Mesenchymal stem cell (in vitro differentiated cells and primary cell): ENCODE data around the gene PCSK9.

Experiments used
- DNase-seq: peaks from one replicate; pipeline ENCODE4 v3.0.0-alpha.2; 2013
- H2AFZ ChIP-seq: one replicate; pipeline ENCODE4 v1.6.1; 2013; ENCODE audit warnings: low read depth, mild to moderate bottlenecking, control low read depth, inconsistent platforms, low read length, moderate library complexity
- H2AK5ac ChIP-seq: 2 replicates; pipeline ENCODE4 v1.6.1; 2013; ENCODE audit warnings: low read length, moderate library complexity, mild to moderate bottlenecking, inconsistent platforms; ENCODE audit not compliant: severe bottlenecking
- H2BK120ac ChIP-seq: one replicate; pipeline ENCODE4 v1.6.1; 2013; ENCODE audit warnings: low read depth, mild to moderate bottlenecking, inconsistent platforms, low read length, moderate library complexity
- H2BK12ac ChIP-seq, 2 experiments: one replicate each; pipeline ENCODE4 v1.6.1; 2013; ENCODE audit warnings: inconsistent platforms in 2 of 2, low read length in 2 of 2, mild to moderate bottlenecking in 2 of 2, moderate library complexity in 2 of 2, control low read depth in 1 of 2
- H2BK15ac ChIP-seq: one replicate; pipeline ENCODE4 v1.6.1; 2013; ENCODE audit warnings: mild to moderate bottlenecking, low read depth, inconsistent platforms; ENCODE audit not compliant: poor library complexity, severe bottlenecking
- H2BK5ac ChIP-seq: 2 replicates; pipeline ENCODE4 v1.6.1; 2013; ENCODE audit warnings: low read depth, mild to moderate bottlenecking, low read length, control low read depth, inconsistent platforms; ENCODE audit not compliant: poor library complexity, severe bottlenecking
- H3K14ac ChIP-seq, 2 experiments: one replicate each; pipeline ENCODE4 v1.6.1; 2013; ENCODE audit warnings: inconsistent platforms in 2 of 2, low read length in 2 of 2, control low read depth in 1 of 2, mild to moderate bottlenecking in 1 of 2, moderate library complexity in 1 of 2
- H3K18ac ChIP-seq, 2 experiments: one replicate each; pipeline ENCODE4 v1.6.1; 2013; ENCODE audit warnings: inconsistent platforms in 2 of 2, low read length in 2 of 2, control low read depth in 1 of 2, low read depth in 1 of 2, mild to moderate bottlenecking in 1 of 2
- H3K23ac ChIP-seq, 2 experiments: one replicate each; pipeline ENCODE4 v1.6.1; 2013; ENCODE audit warnings: inconsistent platforms in 2 of 2, low read length in 2 of 2, mild to moderate bottlenecking in 2 of 2, moderate library complexity in 2 of 2, control low read depth in 1 of 2
- H3K27ac ChIP-seq: 2 replicates; pipeline ENCODE4 v1.5.1; 2013; ENCODE audit warnings: mild to moderate bottlenecking, moderate library complexity, low read length, control low read depth, inconsistent platforms; ENCODE audit not compliant: poor library complexity, severe bottlenecking
- H3K27me3 ChIP-seq, 2 experiments: 2 replicates each; pipeline versions ENCODE4 v1.6.1 to v1.7.0; 2013; ENCODE audit warnings: low read length in 2 of 2, mild to moderate bottlenecking in 2 of 2, moderate library complexity in 2 of 2, control low read depth in 1 of 2, inconsistent platforms in 1 of 2; ENCODE audit not compliant: control insufficient read depth in 1 of 2, insufficient read depth in 1 of 2
- H3K36me3 ChIP-seq, 2 experiments: 2 replicates each; pipeline versions ENCODE4 v1.6.1 to v1.7.0; 2013; ENCODE audit warnings: low read length in 2 of 2, control low read depth in 1 of 2, inconsistent platforms in 1 of 2, low read depth in 1 of 2, mild to moderate bottlenecking in 1 of 2; ENCODE audit not compliant: insufficient read depth in 2 of 2, control insufficient read depth in 1 of 2
- H3K4ac ChIP-seq, 2 experiments: one replicate each; pipeline ENCODE4 v1.6.1; 2013; ENCODE audit warnings: inconsistent platforms in 2 of 2, low read length in 2 of 2, mild to moderate bottlenecking in 2 of 2, moderate library complexity in 2 of 2, control low read depth in 1 of 2, low read depth in 1 of 2
- H3K4me1 ChIP-seq: 2 replicates; pipeline ENCODE4 v1.6.1; 2013; ENCODE audit warnings: low read depth, low read length, control low read depth; ENCODE audit not compliant: control insufficient read depth, insufficient read depth
- H3K4me2 ChIP-seq: 2 replicates; pipeline ENCODE4 v1.6.1; 2013; ENCODE audit warnings: low read length, mild to moderate bottlenecking, inconsistent platforms; ENCODE audit not compliant: poor library complexity, severe bottlenecking
- H3K4me3 ChIP-seq, 2 experiments: 2 replicates each; pipeline versions ENCODE4 v1.5.1 to v1.7.0; 2013; ENCODE audit warnings: low read length in 2 of 2, mild to moderate bottlenecking in 2 of 2, control low read depth in 1 of 2, low read depth in 1 of 2; ENCODE audit not compliant: insufficient read depth in 1 of 2
- H3K79me1 ChIP-seq: replicated peaks from 2 replicates; pipeline ENCODE4 v1.6.1; 2013; ENCODE audit warnings: mild to moderate bottlenecking, control low read depth, low read length, inconsistent platforms; ENCODE audit not compliant: poor library complexity, severe bottlenecking
- H3K9ac ChIP-seq: 2 replicates; pipeline ENCODE4 v1.7.0; 2013; ENCODE audit warnings: mild to moderate bottlenecking, low read length, moderate library complexity
- H3K9me3 ChIP-seq: 2 replicates; pipeline ENCODE4 v1.7.0; 2013; ENCODE audit warnings: mild to moderate bottlenecking, low read length; ENCODE audit not compliant: control insufficient read depth
- H4K8ac ChIP-seq: one replicate; pipeline ENCODE4 v1.6.1; 2013; ENCODE audit warnings: inconsistent platforms, mild to moderate bottlenecking, low read length, moderate library complexity
- H4K91ac ChIP-seq: one replicate; pipeline ENCODE4 v1.6.1; 2013; ENCODE audit warnings: mild to moderate bottlenecking, low read length, inconsistent platforms
- WGBS: methylation state at CpG from one replicate; pipeline ENCODE4 v1.1.7; 2013; ENCODE audit warnings: mixed read lengths; 5-methylcytosine and 5-hydroxymethylcytosine counted together

Gene PCSK9

DNA sequence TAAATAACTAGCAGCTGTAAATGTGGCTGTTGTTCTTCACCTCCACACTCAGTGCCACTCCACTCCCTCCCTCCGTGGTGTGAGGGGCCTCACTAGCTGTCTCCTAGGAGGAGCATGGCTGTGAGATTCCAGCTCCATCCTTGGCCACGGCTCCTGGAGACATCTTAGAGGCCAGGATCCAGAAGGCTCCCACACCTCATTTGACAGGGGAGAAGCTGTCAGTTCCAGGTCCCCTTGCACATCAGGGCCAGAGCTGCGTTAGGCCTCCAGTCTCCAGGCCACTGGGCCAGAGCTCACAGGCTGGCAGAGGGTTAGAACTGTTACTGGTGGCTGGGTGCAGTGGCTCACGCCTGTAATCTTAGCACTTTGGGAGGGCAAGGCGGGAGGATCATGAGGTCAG is 15.0 kb downstream of the PCSK9 start:
- Histone ChIP-seq H3K36me3 (no peaks in the 10 kb centered on the region), H2BK5ac (no peak overlapping the region), H3K4me1 (peaks cover 5% of the 10 kb centered on the region), H3K9me3 (no peaks in the 10 kb centered on the region), H3K9ac (no peak overlapping the region), H2AK5ac (no peak overlapping the region), H4K8ac (no peak overlapping the region), H2BK120ac (no peak overlapping the region), H3K23ac (no peak overlapping the region), H3K14ac (peak overlapping the region in 1 of 2 experiments; percentile 42), H3K27me3 (peaks cover 0 to 20% of the 10 kb centered on the region in 2 experiments), H3K27ac (no peak overlapping the region), H4K91ac (no peak overlapping the region), H2BK15ac (no peak overlapping the region), H3K4me2 (no peak overlapping the region), H2AFZ (no peak overlapping the region), H3K4me3 (no peak overlapping the region), H3K4ac (no peak overlapping the region), H3K79me1 (no peaks in the 10 kb centered on the region), H3K18ac (no peak overlapping the region), H2BK12ac (no peak overlapping the region)
- WGBS, result 95% methylated on average over 5 of the region's 5 CpGs
- no peak for DNase-seq

DNA sequence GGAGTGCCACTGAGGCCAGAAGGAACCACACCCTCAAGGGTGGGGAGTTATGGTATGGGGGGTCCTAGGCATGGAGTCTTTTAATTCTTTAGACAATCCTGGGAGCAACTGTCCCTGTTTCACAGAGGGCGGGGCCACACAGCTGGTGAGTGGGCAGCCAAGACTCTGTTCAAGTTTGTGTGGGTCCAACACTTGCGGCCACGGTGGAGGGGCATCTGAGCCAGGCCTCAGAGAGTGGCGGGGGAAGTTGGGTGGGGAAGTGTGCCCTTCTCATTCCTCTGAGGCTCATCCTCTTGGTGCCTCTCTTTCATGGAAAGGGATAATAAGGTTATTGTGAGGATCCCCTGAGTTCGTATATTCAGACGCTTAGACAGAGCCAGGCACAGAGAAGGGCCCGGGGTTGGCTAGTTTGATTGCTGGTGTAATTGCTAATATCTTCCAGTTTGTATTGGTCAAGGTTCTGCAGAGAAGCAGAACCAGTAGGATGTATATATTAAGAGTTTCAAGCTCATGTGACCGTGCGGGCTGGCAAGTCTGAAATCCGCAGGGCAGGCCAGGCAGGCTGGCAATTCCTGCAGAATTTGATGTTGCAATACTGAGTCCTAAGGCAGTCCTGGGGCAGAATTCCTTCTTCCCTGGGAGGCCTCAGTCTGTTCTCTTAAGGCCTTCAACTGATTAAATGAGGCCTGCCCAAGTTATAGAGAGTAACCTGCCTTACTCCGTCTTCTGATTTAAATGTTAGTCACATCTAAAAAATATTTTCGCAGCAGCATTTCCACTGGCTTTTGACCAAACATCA is 15.9 kb downstream of the PCSK9 start:
- Histone ChIP-seq H3K9ac (no peak overlapping the region), H4K8ac (no peak overlapping the region), H3K4me2 (no peak overlapping the region), H3K27ac (no peak overlapping the region), H4K91ac (no peak overlapping the region), H3K4me1 (peaks cover 2% of the 10 kb centered on the region), H3K23ac (no peak overlapping the region), H3K14ac (no peak overlapping the region), H2BK120ac (no peak overlapping the region), H3K36me3 (no peaks in the 10 kb centered on the region), H2BK5ac (no peak overlapping the region), H3K18ac (no peak overlapping the region), H3K79me1 (no peaks in the 10 kb centered on the region), H2BK15ac (no peak overlapping the region), H2AK5ac (no peak overlapping the region), H3K4ac (no peak overlapping the region), H2BK12ac (no peak overlapping the region), H3K4me3 (no peak overlapping the region), H3K9me3 (no peaks in the 10 kb centered on the region), H3K27me3 (peaks cover 0 to 18% of the 10 kb centered on the region in 2 experiments), H2AFZ (no peak overlapping the region)
- WGBS, result 90% methylated on average over 10 of the region's 12 CpGs
- no peak for DNase-seq

- 92% methylated on average over 42 of the region's 42 CpGs for WGBS
These were observed 16.7 kb downstream of the PCSK9 start for GRCh38 chr1:55055951-55056631.

GRCh38 chr1:55056632-55056992 is 17.3 kb downstream of the PCSK9 start:
- Histone ChIP-seq H4K8ac (no peak overlapping the region), H2BK15ac (no peak overlapping the region), H3K36me3 (no peaks in the 10 kb centered on the region), H3K79me1 (no peaks in the 10 kb centered on the region), H3K27me3 (peaks cover 0 to 9% of the 10 kb centered on the region in 2 experiments), H3K4ac (no peak overlapping the region), H3K23ac (no peak overlapping the region), H3K27ac (no peak overlapping the region), H2BK5ac (no peak overlapping the region), H2BK12ac (no peak overlapping the region), H2AFZ (no peak overlapping the region), H3K4me3 (no peak overlapping the region), H3K9ac (no peak overlapping the region), H3K18ac (no peak overlapping the region), H2BK120ac (no peak overlapping the region), H3K9me3 (no peaks in the 10 kb centered on the region), H2AK5ac (no peak overlapping the region), H3K4me2 (no peak overlapping the region), H4K91ac (no peak overlapping the region), H3K14ac (no peak overlapping the region), H3K4me1 (peaks cover 6% of the 10 kb centered on the region)
- WGBS, result 96% methylated on average over 20 of the region's 20 CpGs
- DNase-seq, result no peak

More at GRCh38 chr1:55055951-55056631, 16.7 kb downstream of the PCSK9 start:
- Histone ChIP-seq H3K36me3 (no peaks in the 10 kb centered on the region), H3K4me3 (no peak overlapping the region), H3K27ac (no peak overlapping the region), H3K4me1 (peaks cover 4% of the 10 kb centered on the region), H3K9me3 (no peaks in the 10 kb centered on the region), H4K8ac (no peak overlapping the region), H3K9ac (no peak overlapping the region), H3K23ac (no peak overlapping the region), H3K79me1 (no peaks in the 10 kb centered on the region), H2BK12ac (no peak overlapping the region), H3K4ac (no peak overlapping the region), H2BK5ac (no peak overlapping the region), H3K18ac (no peak overlapping the region), H3K14ac (no peak overlapping the region), H2AK5ac (no peak overlapping the region), H2BK120ac (no peak overlapping the region), H3K27me3 (peaks cover 0 to 14% of the 10 kb centered on the region in 2 experiments), H2AFZ (no peak overlapping the region), H3K4me2 (no peak overlapping the region), H4K91ac (no peak overlapping the region), H2BK15ac (no peak overlapping the region)
- no peak for DNase-seq
